Endodermal cell (in vitro differentiated cells): ENCODE data around the gene DGKB. TPM values are rescaled to one million over a fixed set of nuclear protein-coding genes. Genes with fewer than 3 reads are reported as not detected.

ENCODE experiments used
- DNase-seq: peaks from one replicate; pipeline ENCODE4 v3.0.0-alpha.2; 2017
- H3K27ac ChIP-seq: 2 replicates; pipeline ENCODE4 v1.5.1; 2013; ENCODE audit warnings: mild to moderate bottlenecking, low read depth, low read length, moderate library complexity
- H3K27me3 ChIP-seq: 2 replicates; pipeline ENCODE4 v1.6.1; 2013; ENCODE audit warnings: mild to moderate bottlenecking, low read length, moderate library complexity; ENCODE audit not compliant: insufficient read depth, control insufficient read depth, poor library complexity, severe bottlenecking
- H3K36me3 ChIP-seq: 2 replicates; pipeline ENCODE4 v1.7.0; 2013; ENCODE audit warnings: mild to moderate bottlenecking, low read length, moderate library complexity; ENCODE audit not compliant: control insufficient read depth, insufficient read depth
- H3K4me1 ChIP-seq: one replicate; pipeline ENCODE4 v1.7.0; 2013; ENCODE audit warnings: low read length; ENCODE audit not compliant: control insufficient read depth, insufficient read depth
- H3K4me3 ChIP-seq: 2 replicates; pipeline ENCODE4 v1.5.1; 2013; ENCODE audit warnings: mild to moderate bottlenecking, low read length, moderate library complexity
- H3K9ac ChIP-seq: 2 replicates; pipeline ENCODE4 v1.6.1; 2013; ENCODE audit warnings: mild to moderate bottlenecking, low read length, moderate library complexity; ENCODE audit not compliant: poor library complexity, severe bottlenecking; ENCODE audit errors: extremely low read depth
- H3K9me3 ChIP-seq: 2 replicates; pipeline ENCODE4 v1.6.1; 2013; ENCODE audit warnings: mild to moderate bottlenecking, low read length, moderate library complexity; ENCODE audit not compliant: control insufficient read depth
- H3K27ac Mint-ChIP-seq: 2 replicates; pipeline ENCODE4 v1.8.0; 2020; ENCODE audit warnings: mixed read lengths
- H3K27me3 Mint-ChIP-seq: 2 replicates; pipeline ENCODE4 v1.8.0; 2021; ENCODE audit warnings: mild to moderate bottlenecking, mixed read lengths; ENCODE audit not compliant: insufficient read depth
- H3K36me3 Mint-ChIP-seq: 2 replicates; pipeline ENCODE4 v1.8.0; 2020; ENCODE audit warnings: low read depth, mixed read lengths
- H3K4me1 Mint-ChIP-seq: 2 replicates; pipeline ENCODE4 v1.8.0; 2020; ENCODE audit warnings: mixed read lengths
- H3K4me3 Mint-ChIP-seq: 2 replicates; pipeline ENCODE4 v1.8.0; 2020; ENCODE audit warnings: mild to moderate bottlenecking, moderate library complexity, mixed read lengths
- H3K9me3 Mint-ChIP-seq: 2 replicates; pipeline ENCODE4 v1.8.0; 2020; ENCODE audit warnings: mild to moderate bottlenecking, mixed read lengths
- WGBS, 2 experiments: methylation state at CpG; one replicate each; pipeline versions ENCODE4 v1.1.5 to v1.1.7; 2013; ENCODE audit warnings: missing lambda C conversion rate in 2 of 2, mixed read lengths in 1 of 2; ENCODE audit not compliant: insufficient coverage in 1 of 2, insufficient read length in 1 of 2; 5-methylcytosine and 5-hydroxymethylcytosine counted together
- total RNA-seq, 2 donors: library from RNA; stranded (reverse); fragmentation: NEBNext Ultra II Directional in 1 of 2; extraction: Animal tissue kit (Norgen Biotek cat#: 25700) in 1 of 2; gene quantifications; 2 replicates in 1 of 2; 3 replicates in 1 of 2; pipeline ENCODE4 v1.2.1, GENCODE V29; 2021
- TF ChIP-seq, protein P1 (sequence below): fragments of 200-600 bp; sonication (generic); conservative IDR thresholded peaks from 2 replicates; pipeline ENCODE4 v1.5.0; 2021; ENCODE audit warnings: antibody characterized with exemption, mild to moderate bottlenecking

Gene DGKB
- total RNA-seq, 2 donors from 2014 or later, result 5.1 to 5.2 TPM

DNA sequence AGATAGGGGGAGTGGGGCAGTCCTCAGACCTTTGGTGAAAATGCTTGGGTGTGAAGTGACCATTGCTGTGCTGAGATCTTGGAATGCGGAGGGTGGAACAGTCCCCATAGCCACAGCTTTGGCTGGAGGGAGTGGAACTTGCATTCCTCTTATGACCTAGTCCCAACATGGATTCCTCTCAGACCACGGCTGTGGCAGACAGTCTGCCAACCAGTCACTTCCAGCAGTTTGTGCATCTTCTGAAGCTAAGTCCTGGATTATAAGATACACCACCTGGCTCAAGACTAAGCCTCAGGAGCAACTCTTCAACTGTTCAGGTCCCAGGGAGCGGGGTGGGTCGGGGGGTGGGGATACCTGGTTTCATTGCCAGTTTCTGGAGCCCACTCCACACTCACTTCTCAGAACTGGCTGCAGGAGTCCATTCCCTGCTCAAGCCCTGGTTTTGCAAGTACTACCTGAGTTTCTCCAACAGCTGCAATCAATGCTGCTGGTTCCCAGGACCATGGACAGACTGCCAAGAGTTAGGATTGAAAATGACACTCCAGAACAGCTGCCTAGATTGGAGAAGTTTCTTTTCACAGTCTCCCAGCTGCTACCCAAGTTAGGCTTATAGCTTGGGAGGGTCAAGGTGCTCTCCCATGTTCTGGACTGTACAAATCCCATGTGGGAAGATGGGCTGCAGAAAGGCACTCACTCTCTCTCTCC, 29.1 kb upstream of the DGKB start:
- Mint-ChIP-seq H3K27me3 (no peaks in the 10 kb centered on the region), H3K4me1 (peaks cover 11% of the 10 kb centered on the region), H3K4me3 (no peak overlapping the region), H3K36me3 (no peaks in the 10 kb centered on the region), H3K27ac (no peak overlapping the region), H3K9me3 (no peaks in the 10 kb centered on the region)
- TF ChIP-seq, protein P1, sequence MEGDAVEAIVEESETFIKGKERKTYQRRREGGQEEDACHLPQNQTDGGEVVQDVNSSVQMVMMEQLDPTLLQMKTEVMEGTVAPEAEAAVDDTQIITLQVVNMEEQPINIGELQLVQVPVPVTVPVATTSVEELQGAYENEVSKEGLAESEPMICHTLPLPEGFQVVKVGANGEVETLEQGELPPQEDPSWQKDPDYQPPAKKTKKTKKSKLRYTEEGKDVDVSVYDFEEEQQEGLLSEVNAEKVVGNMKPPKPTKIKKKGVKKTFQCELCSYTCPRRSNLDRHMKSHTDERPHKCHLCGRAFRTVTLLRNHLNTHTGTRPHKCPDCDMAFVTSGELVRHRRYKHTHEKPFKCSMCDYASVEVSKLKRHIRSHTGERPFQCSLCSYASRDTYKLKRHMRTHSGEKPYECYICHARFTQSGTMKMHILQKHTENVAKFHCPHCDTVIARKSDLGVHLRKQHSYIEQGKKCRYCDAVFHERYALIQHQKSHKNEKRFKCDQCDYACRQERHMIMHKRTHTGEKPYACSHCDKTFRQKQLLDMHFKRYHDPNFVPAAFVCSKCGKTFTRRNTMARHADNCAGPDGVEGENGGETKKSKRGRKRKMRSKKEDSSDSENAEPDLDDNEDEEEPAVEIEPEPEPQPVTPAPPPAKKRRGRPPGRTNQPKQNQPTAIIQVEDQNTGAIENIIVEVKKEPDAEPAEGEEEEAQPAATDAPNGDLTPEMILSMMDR, result no peak
- DNase-seq, result no peak
- H3K9me3 ChIP-seq, result no peaks in the 10 kb centered on the region
- no peaks in the 10 kb centered on the region for H3K27me3 ChIP-seq
- 92 to 100% methylated on average over 3 to 4 of the region's 4 CpGs for WGBS, 2 experiments
- no peak overlapping the region for H3K4me3 ChIP-seq
- H3K9ac ChIP-seq, result no peak overlapping the region
- no peak overlapping the region for H3K27ac ChIP-seq
- no peaks in the 10 kb centered on the region for H3K36me3 ChIP-seq
- H3K4me1 ChIP-seq, result peaks cover 7% of the 10 kb centered on the region

- TF ChIP-seq, protein P1, result no peak
- no peaks in the 10 kb centered on the region for H3K36me3 ChIP-seq
- no peaks in the 10 kb centered on the region for H3K27me3 Mint-ChIP-seq
- no peaks in the 10 kb centered on the region for H3K4me1 Mint-ChIP-seq
- H3K9me3 ChIP-seq, result no peaks in the 10 kb centered on the region
- no peaks in the 10 kb centered on the region for H3K27me3 ChIP-seq
- no peak overlapping the region for H3K4me3 Mint-ChIP-seq
- no peaks in the 10 kb centered on the region for H3K36me3 Mint-ChIP-seq
- 97% methylated on average over 1 of the region's 1 CpG; no CpG with 5 or more reads in 1 of the 2 experiments for WGBS, 2 experiments
- no peaks in the 10 kb centered on the region for H3K4me1 ChIP-seq
- no peak overlapping the region for H3K27ac Mint-ChIP-seq
- H3K9ac ChIP-seq, result no peak overlapping the region
- H3K4me3 ChIP-seq, result no peak overlapping the region
- DNase-seq, result no peak
- H3K27ac ChIP-seq, result no peak overlapping the region
- no peaks in the 10 kb centered on the region for H3K9me3 Mint-ChIP-seq
Observed at GRCh38 chr7:14924398-14924797, 21.8 kb upstream of the DGKB start.

DNA sequence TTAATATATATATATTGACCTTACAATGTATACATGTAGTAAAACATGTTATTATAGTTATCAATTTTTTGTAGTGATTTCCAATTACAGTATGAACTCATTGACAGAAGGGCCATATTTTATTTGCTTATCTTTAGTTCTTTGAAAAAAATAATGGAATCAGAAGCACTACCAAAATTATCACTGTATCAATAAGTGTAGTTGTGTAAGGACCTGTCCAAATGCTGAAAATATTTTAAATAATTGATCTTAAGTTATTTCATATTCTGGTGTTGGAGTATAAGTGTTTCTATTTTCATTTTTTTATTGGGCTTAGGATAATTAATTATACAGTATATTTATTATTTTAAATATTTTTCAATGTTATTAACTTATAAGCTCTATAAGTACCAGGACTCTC, 8.5 kb upstream of the DGKB start:
- Mint-ChIP-seq H3K36me3 (no peaks in the 10 kb centered on the region), H3K27me3 (no peaks in the 10 kb centered on the region), H3K4me3 (no peak overlapping the region), H3K4me1 (no peaks in the 10 kb centered on the region), H3K27ac (no peak overlapping the region), H3K9me3 (no peaks in the 10 kb centered on the region)
- Histone ChIP-seq H3K4me1 (peaks cover 3% of the 10 kb centered on the region), H3K27ac (no peak overlapping the region), H3K9ac (no peak overlapping the region), H3K36me3 (no peaks in the 10 kb centered on the region), H3K9me3 (no peaks in the 10 kb centered on the region), H3K27me3 (no peaks in the 10 kb centered on the region), H3K4me3 (no peak overlapping the region)
- DNase-seq, result no peak
- TF ChIP-seq, protein P1, result no peak
